SK-N-SH (cell line): ENCODE results near the gene GNA14. TPM values are rescaled to one million over a fixed set of nuclear protein-coding genes. Genes with fewer than 3 reads are reported as not detected.

Experiments
- CTCF ChIA-PET: fragments of 300-600, 350-600 bp; formaldehyde crosslinking; extraction: SDS; loops from one replicate; lab custom pipeline; 2021; lab: Yijun Ruan, JAX
- POLR2A ChIA-PET: fragments of 350-600 bp; sonication (Branson Sonifier 250); formaldehyde crosslinking; extraction: SDS; loops from one replicate; lab custom pipeline; 2020; ENCODE audit warnings: antibody characterized with exemption, inconsistent platforms; lab: Yijun Ruan, JAX
- DNase-seq: peaks from one replicate; pipeline ENCODE4 v3.0.0; 2012
- H2AFZ ChIP-seq: fragments of 200-600 bp; sonication (generic); 2 replicates; pipeline ENCODE4 v1.8.1; 2016; ENCODE audit warnings: antibody characterized with exemption, mild to moderate bottlenecking, low read depth
- H3F3A ChIP-seq: fragments of 200-600 bp; sonication (generic); replicated peaks from 2 replicates; pipeline ENCODE3; 2016; ENCODE audit warnings: antibody characterized with exemption, mild to moderate bottlenecking; ENCODE audit not compliant: insufficient read depth
- H3K27ac ChIP-seq, 2 experiments: fragments of 200-500 bp in 1 of 2; fragments of 200-600 bp in 1 of 2; sonication (Bioruptor generic) in 1 of 2; sonication (generic), shearing (Covaris generic) in 1 of 2; 2 replicates each; pipeline versions ENCODE4 v1.5.1 to v1.6.1; 2014 to 2016; ENCODE audit warnings: low read depth in 2 of 2, inconsistent platforms in 1 of 2, low read length in 1 of 2, mild to moderate bottlenecking in 1 of 2, mixed read lengths in 1 of 2
- H3K27me3 ChIP-seq: fragments of 200-600 bp; sonication (generic), shearing (Covaris generic); 2 replicates; pipeline ENCODE4 v1.6.1; 2016; ENCODE audit warnings: mixed run types; ENCODE audit not compliant: insufficient read depth
- H3K36me3 ChIP-seq, 2 experiments: fragments of 200-500 bp in 1 of 2; fragments of 200-600 bp in 1 of 2; sonication (Bioruptor generic) in 1 of 2; sonication (generic) in 1 of 2; replicated peaks in 1 of 2; 2 replicates each; pipeline versions ENCODE3 to v1.5.1; 2014 to 2016; ENCODE audit warnings: low read length in 1 of 2, mild to moderate bottlenecking in 1 of 2; ENCODE audit not compliant: insufficient read depth in 2 of 2, control insufficient read depth in 1 of 2
- H3K4me1 ChIP-seq, 2 experiments: fragments of 200-500 bp in 1 of 2; fragments of 200-600 bp in 1 of 2; sonication (Bioruptor generic) in 1 of 2; sonication (generic), shearing (Covaris generic) in 1 of 2; 2 replicates each; pipeline versions ENCODE4 v1.5.1 to v1.6.1; 2014 to 2016; ENCODE audit warnings: low read depth in 1 of 2, low read length in 1 of 2, mixed run types in 1 of 2; ENCODE audit not compliant: insufficient read depth in 2 of 2, control insufficient read depth in 1 of 2
- H3K4me2 ChIP-seq: fragments of 200-600 bp; sonication (generic), shearing (Covaris generic); 2 replicates; pipeline ENCODE4 v1.6.1; 2017; ENCODE audit warnings: mixed run types
- H3K4me3 ChIP-seq, 2 experiments: fragments of 200-500 bp in 1 of 2; fragments of 200-600 bp in 1 of 2; sonication (Bioruptor generic) in 1 of 2; sonication (generic), shearing (Covaris generic) in 1 of 2; 2 replicates each; pipeline versions ENCODE4 v1.5.1 to v1.8.1; 2014 to 2016; ENCODE audit warnings: low read depth in 2 of 2, inconsistent platforms in 1 of 2, low read length in 1 of 2, mild to moderate bottlenecking in 1 of 2, mixed read lengths in 1 of 2, moderate library complexity in 1 of 2
- H3K79me2 ChIP-seq: fragments of 200-600 bp; sonication (generic); 2 replicates; pipeline ENCODE4 v1.8.1; 2017; ENCODE audit warnings: mild to moderate bottlenecking; ENCODE audit not compliant: insufficient read depth
- H3K9ac ChIP-seq: fragments of 200-600 bp; sonication (generic); 2 replicates; pipeline ENCODE4 v1.6.1; 2017; ENCODE audit warnings: mixed run types
- H3K9me2 ChIP-seq: fragments of 200-600 bp; sonication (generic); 2 replicates; pipeline ENCODE4 v1.6.1; 2017; ENCODE audit warnings: mixed run types
- H3K9me3 ChIP-seq: fragments of 200-600 bp; sonication (generic); 2 replicates; pipeline ENCODE4 v1.6.1; 2017; ENCODE audit warnings: mixed run types, mild to moderate bottlenecking, moderate library complexity
- H4K20me1 ChIP-seq: fragments of 200-600 bp; sonication (generic); 2 replicates; pipeline ENCODE4 v1.6.1; 2017; ENCODE audit warnings: mild to moderate bottlenecking, mixed run types; ENCODE audit not compliant: insufficient read depth
- CTCF ChIP-seq: fragments of 200-600 bp; sonication (generic); IDR thresholded peaks from 2 replicates; pipeline ENCODE4 v1.6.1; 2017; ENCODE audit warnings: antibody characterized with exemption, mild to moderate bottlenecking, moderate library complexity
- ELF1 ChIP-seq: IDR thresholded peaks from 2 replicates; pipeline ENCODE4 v1.4.0; 2012
- EZH2phosphoT487 ChIP-seq: fragments of 200-600 bp; sonication (generic); IDR thresholded peaks from 2 replicates; pipeline ENCODE4 v1.6.1; 2017; ENCODE audit warnings: low read depth, mixed run types, mild to moderate bottlenecking, antibody characterized with exemption, moderate library complexity, borderline replicate concordance
- GATA2 ChIP-seq: sonication (generic); formaldehyde crosslinking; IDR thresholded peaks from 2 replicates; pipeline ENCODE4 v1.5.0; 2020; ENCODE audit warnings: mild to moderate bottlenecking, missing genetic modification reagents
- MEF2A ChIP-seq: IDR thresholded peaks from 2 replicates; pipeline ENCODE4 v1.4.0; 2012; ENCODE audit warnings: low read depth, borderline replicate concordance
- NRF1 ChIP-seq: IDR thresholded peaks from 2 replicates; pipeline ENCODE4 v1.6.1; 2012; ENCODE audit warnings: low read depth, mild to moderate bottlenecking, low read length
- RAD21 ChIP-seq: IDR thresholded peaks from 2 replicates; pipeline ENCODE4 v1.6.1; 2012; ENCODE audit warnings: mild to moderate bottlenecking, low read length
- RCOR1 ChIP-seq: fragments of 150-350 bp; IDR thresholded peaks from 2 replicates; pipeline ENCODE4 v1.6.1; 2017; ENCODE audit warnings: antibody characterized with exemption, low read length
- RXRA ChIP-seq: IDR thresholded peaks from 2 replicates; pipeline ENCODE4 v1.4.0; 2012; ENCODE audit warnings: low read depth, mild to moderate bottlenecking, borderline replicate concordance
- SIN3A ChIP-seq: IDR thresholded peaks from 2 replicates; pipeline ENCODE4 v1.6.1; 2012; ENCODE audit warnings: low read depth, mild to moderate bottlenecking, low read length, moderate library complexity, borderline replicate concordance
- SMC3 ChIP-seq: IDR thresholded peaks from 2 replicates; pipeline ENCODE4 v1.6.1; 2012; ENCODE audit warnings: low read depth, low read length, improper control_type of control experiment
- YY1 ChIP-seq: IDR thresholded peaks from 2 replicates; pipeline ENCODE4 v1.4.0; 2012; ENCODE audit warnings: low read depth, mild to moderate bottlenecking
- ZBTB33 ChIP-seq: IDR thresholded peaks from 2 replicates; pipeline ENCODE4 v1.4.0; 2012; ENCODE audit warnings: low read depth, borderline replicate concordance
- WGBS: methylation state at CpG from one replicate; pipeline ENCODE4 v1.1.6; 2017; ENCODE audit warnings: low lambda C conversion rate; 5-methylcytosine and 5-hydroxymethylcytosine counted together
- polyA plus RNA-seq, 3 experiments: library from polyadenylated mRNA; depleted of rRNA; stranded (reverse); fragments of >200 nt; gene quantifications; 2 replicates each; pipeline ENCODE4 v1.2.3, GENCODE V29; 2012
- TF ChIP-seq, protein P1 (sequence below): IDR thresholded peaks from 2 replicates; pipeline ENCODE4 v1.6.1; 2012; ENCODE audit warnings: mild to moderate bottlenecking, low read depth, low read length, moderate library complexity
- TF ChIP-seq, protein P2 (sequence below): IDR thresholded peaks from 2 replicates; pipeline ENCODE4; 2012

Gene GNA14
- polyA plus RNA-seq, 1 of the 3 experiments (the other 2 are of a cell fraction) = 0.15 TPM

- TF ChIP-seq NRF1 (no peak), RAD21 (no peak), ELF1 (no peak)
Observed at GRCh38 chr9:77544546-77544945, 103.6 kb downstream of the GNA14 start (continued).

DNA sequence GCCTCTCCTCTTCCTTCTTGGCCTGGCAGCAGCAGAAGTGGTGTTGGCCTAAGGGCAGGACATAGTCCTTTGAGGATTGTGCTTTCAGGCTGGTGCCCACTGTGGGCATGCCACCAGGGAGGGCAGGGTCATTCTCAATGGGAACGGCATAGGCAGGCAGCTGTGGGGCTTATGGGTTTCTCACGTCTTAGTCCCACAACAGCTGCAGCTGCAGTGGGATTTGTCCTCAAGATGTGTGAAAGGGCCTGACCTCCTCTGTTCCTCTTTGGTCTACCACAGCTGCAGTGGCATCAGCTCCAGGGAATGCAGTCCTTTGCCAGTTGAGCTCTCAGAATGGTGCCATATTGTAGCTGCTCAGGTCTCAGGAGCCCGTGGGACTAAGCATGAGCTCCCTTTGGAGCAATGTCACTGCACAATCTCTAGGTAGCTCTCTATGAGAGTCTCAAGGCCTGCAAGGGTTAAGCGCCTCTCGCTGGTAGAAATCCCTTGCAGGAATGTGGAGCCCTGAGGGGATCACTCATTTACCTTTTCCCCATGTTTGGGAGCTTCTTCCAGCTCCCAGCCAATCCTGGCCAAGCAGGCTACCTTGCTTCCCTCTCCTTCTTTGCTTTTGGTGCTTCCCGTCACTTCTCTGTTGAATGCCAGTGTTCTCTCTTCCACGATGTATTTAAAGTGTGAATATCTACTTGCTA, 104.8 kb downstream of the GNA14 start:
- no peaks in the 10 kb centered on the region for H3K36me3 ChIP-seq
- H3K27me3 ChIP-seq = no peaks in the 10 kb centered on the region
- no peaks in the 10 kb centered on the region for H4K20me1 ChIP-seq
- ChIA-PET POLR2A (no interaction called here), CTCF (interaction anchor here (1.9 kb wide), 1 partner anchor 86 kb away, joined by 6 read pairs; no protein-coding TSS in a partner anchor)
- peaks cover 11 to 12% of the 10 kb centered on the region in 2 experiments; a peak in 3 of 4 replicates for H3K4me1 ChIP-seq
- DNase-seq = no peak
- no peaks in the 10 kb centered on the region for H3K79me2 ChIP-seq
- no peak overlapping the region for H2AFZ ChIP-seq
- H3K27ac ChIP-seq = no peak overlapping the region
- WGBS = 79% methylated on average over 4 of the region's 7 CpGs
- H3K4me2 ChIP-seq = no peak overlapping the region
- TF ChIP-seq EZH2phosphoT487 (no peak), MEF2A (no peak), RCOR1 (no peak), SMC3 (no peak), GATA2 (no peak), YY1 (no peak), CTCF (no peak), SIN3A (no peak), ZBTB33 (no peak), RXRA (no peak)
- TF ChIP-seq, protein P1, sequence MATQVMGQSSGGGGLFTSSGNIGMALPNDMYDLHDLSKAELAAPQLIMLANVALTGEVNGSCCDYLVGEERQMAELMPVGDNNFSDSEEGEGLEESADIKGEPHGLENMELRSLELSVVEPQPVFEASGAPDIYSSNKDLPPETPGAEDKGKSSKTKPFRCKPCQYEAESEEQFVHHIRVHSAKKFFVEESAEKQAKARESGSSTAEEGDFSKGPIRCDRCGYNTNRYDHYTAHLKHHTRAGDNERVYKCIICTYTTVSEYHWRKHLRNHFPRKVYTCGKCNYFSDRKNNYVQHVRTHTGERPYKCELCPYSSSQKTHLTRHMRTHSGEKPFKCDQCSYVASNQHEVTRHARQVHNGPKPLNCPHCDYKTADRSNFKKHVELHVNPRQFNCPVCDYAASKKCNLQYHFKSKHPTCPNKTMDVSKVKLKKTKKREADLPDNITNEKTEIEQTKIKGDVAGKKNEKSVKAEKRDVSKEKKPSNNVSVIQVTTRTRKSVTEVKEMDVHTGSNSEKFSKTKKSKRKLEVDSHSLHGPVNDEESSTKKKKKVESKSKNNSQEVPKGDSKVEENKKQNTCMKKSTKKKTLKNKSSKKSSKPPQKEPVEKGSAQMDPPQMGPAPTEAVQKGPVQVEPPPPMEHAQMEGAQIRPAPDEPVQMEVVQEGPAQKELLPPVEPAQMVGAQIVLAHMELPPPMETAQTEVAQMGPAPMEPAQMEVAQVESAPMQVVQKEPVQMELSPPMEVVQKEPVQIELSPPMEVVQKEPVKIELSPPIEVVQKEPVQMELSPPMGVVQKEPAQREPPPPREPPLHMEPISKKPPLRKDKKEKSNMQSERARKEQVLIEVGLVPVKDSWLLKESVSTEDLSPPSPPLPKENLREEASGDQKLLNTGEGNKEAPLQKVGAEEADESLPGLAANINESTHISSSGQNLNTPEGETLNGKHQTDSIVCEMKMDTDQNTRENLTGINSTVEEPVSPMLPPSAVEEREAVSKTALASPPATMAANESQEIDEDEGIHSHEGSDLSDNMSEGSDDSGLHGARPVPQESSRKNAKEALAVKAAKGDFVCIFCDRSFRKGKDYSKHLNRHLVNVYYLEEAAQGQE = no peak
- TF ChIP-seq, protein P2, sequence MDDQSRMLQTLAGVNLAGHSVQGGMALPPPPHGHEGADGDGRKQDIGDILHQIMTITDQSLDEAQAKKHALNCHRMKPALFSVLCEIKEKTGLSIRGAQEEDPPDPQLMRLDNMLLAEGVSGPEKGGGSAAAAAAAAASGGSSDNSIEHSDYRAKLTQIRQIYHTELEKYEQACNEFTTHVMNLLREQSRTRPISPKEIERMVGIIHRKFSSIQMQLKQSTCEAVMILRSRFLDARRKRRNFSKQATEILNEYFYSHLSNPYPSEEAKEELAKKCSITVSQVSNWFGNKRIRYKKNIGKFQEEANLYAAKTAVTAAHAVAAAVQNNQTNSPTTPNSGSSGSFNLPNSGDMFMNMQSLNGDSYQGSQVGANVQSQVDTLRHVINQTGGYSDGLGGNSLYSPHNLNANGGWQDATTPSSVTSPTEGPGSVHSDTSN = no peak
- TF ChIP-seq, all 33 proteins: peak for 0
- H3K4me3 ChIP-seq = no peak overlapping the region
- no peak overlapping the region for H3K9ac ChIP-seq
- peaks cover 19% of the 10 kb centered on the region for H3K9me3 ChIP-seq
- peaks cover 11% of the 10 kb centered on the region for H3F3A ChIP-seq
- H3K9me2 ChIP-seq = no peaks in the 10 kb centered on the region
